IMR-90 (cell line): ENCODE data around the gene DDX10. TPM values are rescaled to one million over a fixed set of nuclear protein-coding genes. Genes with fewer than 3 reads are reported as not detected.

ENCODE experiments used
- ATAC-seq: fragments of 200-7000 bp; cut with Tn5 transposase; 2 replicates; pipeline ENCODE4 v1.9.1; 2020; ENCODE audit warnings: low read depth, mild to moderate bottlenecking, moderate library complexity
- BruUV-seq: library from RNA; stranded (reverse); fragments of 400-500 nt; replicated peaks from 2 replicates; lab custom pipeline; 2021; lab: Mats Ljungman, UMichigan
- CTCF ChIA-PET: fragments of 300-600 bp; formaldehyde crosslinking; extraction: SDS; loops from one replicate; lab custom pipeline; 2021; ENCODE audit warnings: antibody characterized with exemption; lab: Yijun Ruan, JAX
- POLR2A ChIA-PET: fragments of 300-600 bp; sonication (Branson Sonifier 250); formaldehyde crosslinking; loops from one replicate; lab custom pipeline; 2022; ENCODE audit warnings: antibody characterized with exemption; ENCODE audit not compliant: unreplicated experiment; lab: Charles Lee
- DNase-seq: peaks from one replicate; pipeline ENCODE4 v3.0.0; 2013
- H2AFZ ChIP-seq: replicated peaks from 2 replicates; pipeline ENCODE3; 2013; ENCODE audit warnings: low read length, mild to moderate bottlenecking; ENCODE audit not compliant: poor library complexity
- H2AK5ac ChIP-seq: 2 replicates; pipeline ENCODE4 v1.6.1; 2013; ENCODE audit warnings: low read depth, low read length, inconsistent platforms
- H2AK9ac ChIP-seq: replicated peaks from 2 replicates; pipeline ENCODE3; 2013; ENCODE audit warnings: mild to moderate bottlenecking, low read depth, low read length, moderate library complexity; ENCODE audit not compliant: poor library complexity
- H2BK120ac ChIP-seq: 2 replicates; pipeline ENCODE4 v1.6.1; 2013; ENCODE audit warnings: low read depth, low read length, inconsistent platforms
- H2BK15ac ChIP-seq: 3 replicates; pipeline ENCODE4 v1.6.1; 2013; ENCODE audit warnings: low read depth, low read length, inconsistent platforms
- H2BK20ac ChIP-seq: 2 replicates; pipeline ENCODE4 v1.6.1; 2013; ENCODE audit warnings: low read depth, mild to moderate bottlenecking, inconsistent platforms, low read length, moderate library complexity
- H2BK5ac ChIP-seq: 2 replicates; pipeline ENCODE4 v1.6.1; 2013; ENCODE audit warnings: mild to moderate bottlenecking, low read depth, low read length, inconsistent platforms; ENCODE audit not compliant: poor library complexity, severe bottlenecking
- H3K14ac ChIP-seq: replicated peaks from 2 replicates; pipeline ENCODE4 v1.6.1; 2013; ENCODE audit warnings: low read depth, low read length, inconsistent platforms
- H3K18ac ChIP-seq: 2 replicates; pipeline ENCODE4 v1.6.1; 2013; ENCODE audit warnings: low read depth, low read length, control low read depth
- H3K23ac ChIP-seq: 2 replicates; pipeline ENCODE4 v1.6.1; 2013; ENCODE audit warnings: low read depth, low read length, inconsistent platforms
- H3K27ac ChIP-seq: 2 replicates; pipeline ENCODE4 v1.5.1; 2013; ENCODE audit warnings: mild to moderate bottlenecking, control low read depth, low read length; ENCODE audit not compliant: insufficient read depth
- H3K27me3 ChIP-seq: 2 replicates; pipeline ENCODE4 v1.6.1; 2013; ENCODE audit warnings: low read length; ENCODE audit not compliant: control insufficient read depth, insufficient read depth
- H3K36me3 ChIP-seq: 2 replicates; pipeline ENCODE4 v1.6.1; 2013; ENCODE audit warnings: low read length, mixed read lengths; ENCODE audit not compliant: control insufficient read depth, insufficient read depth
- H3K4ac ChIP-seq: 2 replicates; pipeline ENCODE4 v1.6.1; 2013; ENCODE audit warnings: low read depth, low read length, inconsistent platforms
- H3K4me1 ChIP-seq: 2 replicates; pipeline ENCODE4 v1.6.1; 2013; ENCODE audit warnings: low read length, mixed read lengths; ENCODE audit not compliant: control insufficient read depth, insufficient read depth
- H3K4me2 ChIP-seq: 2 replicates; pipeline ENCODE4 v1.6.1; 2013; ENCODE audit warnings: low read depth, mild to moderate bottlenecking, control low read depth, low read length, moderate library complexity
- H3K4me3 ChIP-seq: 2 replicates; pipeline ENCODE4 v1.5.1; 2013; ENCODE audit warnings: low read depth, mild to moderate bottlenecking, control low read depth, low read length, moderate library complexity; ENCODE audit not compliant: insufficient read depth
- H3K56ac ChIP-seq: 2 replicates; pipeline ENCODE4 v1.6.1; 2013; ENCODE audit warnings: low read length, inconsistent platforms; ENCODE audit not compliant: insufficient read depth; ENCODE audit errors: extremely low read depth
- H3K79me1 ChIP-seq, 2 experiments: 2 replicates each; pipeline ENCODE4 v1.6.1; 2013; ENCODE audit warnings: low read length in 2 of 2, inconsistent platforms in 1 of 2, low read depth in 1 of 2
- H3K9ac ChIP-seq: 2 replicates; pipeline ENCODE4 v1.6.1; 2013; ENCODE audit warnings: low read depth, low read length, control low read depth
- H3K9me1 ChIP-seq: 2 replicates; pipeline ENCODE4 v1.6.1; 2013; ENCODE audit warnings: low read length, inconsistent platforms; ENCODE audit not compliant: insufficient read depth
- H3K9me3 ChIP-seq: 2 replicates; pipeline ENCODE4 v1.6.1; 2013; ENCODE audit warnings: low read length; ENCODE audit not compliant: control insufficient read depth, insufficient read depth
- H4K20me1 ChIP-seq: 2 replicates; pipeline ENCODE4 v1.6.1; 2013; ENCODE audit warnings: low read length, inconsistent platforms; ENCODE audit not compliant: insufficient read depth
- H4K5ac ChIP-seq: 2 replicates; pipeline ENCODE4 v1.6.1; 2013; ENCODE audit warnings: mild to moderate bottlenecking, low read depth, low read length, control low read depth
- H4K8ac ChIP-seq, 2 experiments: 2 replicates each; pipeline ENCODE4 v1.6.1; 2013; ENCODE audit warnings: low read depth in 2 of 2, low read length in 2 of 2, control low read depth in 1 of 2, inconsistent platforms in 1 of 2
- H4K91ac ChIP-seq: 2 replicates; pipeline ENCODE4 v1.6.1; 2013; ENCODE audit warnings: low read depth, low read length, inconsistent platforms; ENCODE audit not compliant: insufficient read depth
- BHLHE40 ChIP-seq: fragments of 150-350 bp; IDR thresholded peaks from 2 replicates; pipeline ENCODE4 v1.6.1; 2016; ENCODE audit warnings: mild to moderate bottlenecking, low read depth, low read length
- CEBPB ChIP-seq: IDR thresholded peaks from 2 replicates; pipeline ENCODE4 v1.6.1; 2012; ENCODE audit warnings: low read depth, low read length, improper control_type of control experiment
- CHD1 ChIP-seq: IDR thresholded peaks from 2 replicates; pipeline ENCODE4 v1.6.1; 2012; ENCODE audit warnings: low read depth, low read length, improper control_type of control experiment
- CTCF ChIP-seq: conservative IDR thresholded peaks from 2 replicates; pipeline ENCODE4 v1.5.1; 2012; ENCODE audit warnings: mild to moderate bottlenecking, low read depth, low read length, improper control_type of control experiment
- ELK1 ChIP-seq: fragments of 150-350 bp; IDR thresholded peaks from 2 replicates; pipeline ENCODE4 v1.6.1; 2016; ENCODE audit warnings: low read depth, mild to moderate bottlenecking, low read length, moderate library complexity, borderline replicate concordance
- FOS ChIP-seq: fragments of 150-350 bp; IDR thresholded peaks from 2 replicates; pipeline ENCODE4 v1.6.1; 2016; ENCODE audit warnings: low read depth, low read length
- MAFK ChIP-seq: IDR thresholded peaks from 2 replicates; pipeline ENCODE4 v1.6.1; 2012; ENCODE audit warnings: low read depth, low read length, improper control_type of control experiment
- MAZ ChIP-seq: IDR thresholded peaks from 2 replicates; pipeline ENCODE4 v1.6.1; 2012; ENCODE audit warnings: low read depth, mild to moderate bottlenecking, low read length, improper control_type of control experiment, moderate library complexity, borderline replicate concordance
- NFE2L2 ChIP-seq: fragments of 150-350 bp; IDR thresholded peaks from 2 replicates; pipeline ENCODE4 v1.6.1; 2016; ENCODE audit warnings: low read depth, mild to moderate bottlenecking, low read length
- POLR2A ChIP-seq: IDR thresholded peaks from 2 replicates; pipeline ENCODE4 v1.6.1; 2012; ENCODE audit warnings: mild to moderate bottlenecking, low read depth, low read length
- RCOR1 ChIP-seq: IDR thresholded peaks from 2 replicates; pipeline ENCODE4 v1.6.1; 2012; ENCODE audit warnings: mild to moderate bottlenecking, low read length, improper control_type of control experiment; ENCODE audit not compliant: insufficient replicate concordance
- RFX5 ChIP-seq: IDR thresholded peaks from 2 replicates; pipeline ENCODE4 v1.8.0; 2012; ENCODE audit warnings: low read depth, mild to moderate bottlenecking, low read length, moderate library complexity
- SMC3 ChIP-seq: fragments of 150-350 bp; IDR thresholded peaks from 2 replicates; pipeline ENCODE4 v1.6.1; 2016; ENCODE audit warnings: low read depth, mild to moderate bottlenecking, antibody characterized with exemption, low read length, moderate library complexity
- USF2 ChIP-seq: fragments of 150-350 bp; IDR thresholded peaks from 2 replicates; pipeline ENCODE4 v1.6.1; 2017; ENCODE audit warnings: mild to moderate bottlenecking, antibody characterized with exemption, low read length, low read depth
- WGBS, 2 experiments: methylation state at CpG; one replicate each; pipeline versions ENCODE4 v1.1.5 to v1.1.7; 2013; ENCODE audit warnings: missing lambda C conversion rate in 2 of 2; ENCODE audit not compliant: insufficient read length in 1 of 2; ENCODE audit errors: extremely low coverage in 2 of 2; 5-methylcytosine and 5-hydroxymethylcytosine counted together
- dilution Hi-C: fragments of 300-500 bp; cut with HindIII; formaldehyde crosslinking; loops from one replicate; pipeline ENCODE4 v1.14.3; 2018; ENCODE audit warnings: low sequenced_read_pairs; ENCODE audit not compliant: unreplicated experiment
- in situ Hi-C: fragments of 300-500 bp; cut with MboI; formaldehyde crosslinking; loops from 3 replicates; pipeline ENCODE4 v1.14.3; 2019; ENCODE audit warnings: low sequenced_read_pairs, inconsistent platforms, mixed read lengths
- intact Hi-C: fragments of 100-400 bp; cut with micrococcal nuclease; formaldehyde crosslinking; loops from 2 replicates; pipeline ENCODE4 v1.10.0; 2022
- polyA plus RNA-seq, 3 experiments: library from polyadenylated mRNA; depleted of rRNA; stranded (reverse); fragments of >200 nt; gene quantifications; 2 replicates each; pipeline ENCODE4 v1.2.3, GENCODE V29; 2012; ENCODE audit warnings: low replicate concordance in 1 of 3
- total RNA-seq: library from RNA; depleted of rRNA; stranded (reverse); fragments of >200 nt; gene quantifications from 2 replicates; pipeline ENCODE4 v1.2.3, GENCODE V29; 2012

DDX10 gene
- total and polyA plus RNA-seq, 2 of the 4 experiments (the other 2 are of a cell fraction): 20.0 to 31.9 TPM

- no peaks in the 10 kb centered on the region for H3K9me3 ChIP-seq
- no peaks in the 10 kb centered on the region for H3K27me3 ChIP-seq
- no peak overlapping the region for H2AK9ac ChIP-seq
- no peak overlapping the region for H2AK5ac ChIP-seq
- no peak overlapping the region for H2AFZ ChIP-seq
- in situ Hi-C loops (no loop called here), intact Hi-C loops (loop anchor here (10.0 kb wide), 1 partner anchor 1048 kb away; no protein-coding TSS in a partner anchor), dilution Hi-C loops (no loop called here)
- H2BK120ac ChIP-seq: no peak overlapping the region
- H2BK5ac ChIP-seq: no peak overlapping the region
- H3K4me1 ChIP-seq: peaks cover 10% of the 10 kb centered on the region
- WGBS, 2 experiments: no CpG with 5 or more reads among the region's 2 CpGs
- CTCF ChIA-PET: no interaction called here
- BruUV-seq: no TSS peak
- H3K9me1 ChIP-seq: peaks cover 2% of the 10 kb centered on the region; the same call in 1 of the 2 replicates
- no peak overlapping the region for H2BK15ac ChIP-seq
- H2BK20ac ChIP-seq: no peak overlapping the region
- H3K36me3 ChIP-seq: no peaks in the 10 kb centered on the region
- H3K56ac ChIP-seq: no peak overlapping the region
- H3K27ac ChIP-seq: no peak overlapping the region
- DNase-seq (peak; percentile 45), ATAC-seq (no peak; the same call in 1 of the 2 replicates)
- H3K9ac ChIP-seq: no peak overlapping the region
- no peak overlapping the region for H3K4ac ChIP-seq
- H3K79me1 ChIP-seq: peaks cover 3 to 8% of the 10 kb centered on the region in 2 experiments; a peak in 3 of 4 replicates
- no peak overlapping the region for H3K18ac ChIP-seq
- no peak overlapping the region for H3K23ac ChIP-seq
- no peak overlapping the region for H4K91ac ChIP-seq
- no peak overlapping the region for H3K4me3 ChIP-seq
- no peak for TF ChIP-seq MAFK
- no peak for TF ChIP-seq CHD1
- TF ChIP-seq ELK1: no peak
- no peak for TF ChIP-seq RCOR1
- TF ChIP-seq USF2: no peak
- no peak for TF ChIP-seq BHLHE40
- TF ChIP-seq MAZ: no peak
- no peak for TF ChIP-seq SMC3
- no peak for TF ChIP-seq FOS
- TF ChIP-seq CEBPB: no peak
- no peak for TF ChIP-seq RFX5
- no peak for TF ChIP-seq NFE2L2
- TF ChIP-seq CTCF: no peak
- no peak for TF ChIP-seq POLR2A
- no peak overlapping the region for H4K8ac ChIP-seq
- no peak overlapping the region for H3K14ac ChIP-seq
- POLR2A ChIA-PET: interaction anchor here (0.7 kb wide), 1 partner anchor 16 kb away, joined by 3 read pairs; no protein-coding TSS in a partner anchor
- H3K4me2 ChIP-seq: no peak overlapping the region
- H4K20me1 ChIP-seq: no peaks in the 10 kb centered on the region
- no peak overlapping the region for H4K5ac ChIP-seq
These were observed 221.8 kb downstream of the DDX10 start for GRCh38 chr11:108886660-108887009.
